NCI-H1436 treated with DMSO at 0.1 percent for 48 hours (cell line): Measurements from ENCODE around the gene RRBP1.

Experiments used
- DNase-seq: peaks from one replicate; lab custom pipeline; 2025; lab: John Stamatoyannopoulos, UW

RRBP1 gene

GRCh38 chr20:17682103-17682888 lies at the start of gene RRBP1:
TSS of gene RRBP1 (minus strand) at chr20:17682242. CDS start at chr20:17660507, 21,735 bp downstream.
- DNase-seq, result peak; percentile 84

GRCh38 chr20:17731233-17731632 lies 49.2 kb upstream of the RRBP1 start:
- no peak for DNase-seq

- DNase-seq, result no peak
These were observed 48.0 kb upstream of the RRBP1 start for GRCh38 chr20:17730071-17730470.

- DNase-seq, result no peak
These were observed 46.0 kb upstream of the RRBP1 start for GRCh38 chr20:17728074-17728473.

- no peak for DNase-seq
These were observed 45.3 kb upstream of the RRBP1 start for GRCh38 chr20:17727351-17727750.

- DNase-seq, result no peak
These were observed 44.9 kb upstream of the RRBP1 start for GRCh38 chr20:17726902-17727301.

GRCh38 chr20:17725094-17725835 lies 43.2 kb upstream of the RRBP1 start:
- no peak for DNase-seq

GRCh38 chr20:17723301-17723691 lies 41.3 kb upstream of the RRBP1 start:
- DNase-seq, result no peak

GRCh38 chr20:17722493-17723300 lies 40.7 kb upstream of the RRBP1 start:
- DNase-seq, result no peak

GRCh38 chr20:17721802-17722486 lies 39.9 kb upstream of the RRBP1 start:
- no peak for DNase-seq

GRCh38 chr20:17720755-17721154 lies 38.7 kb upstream of the RRBP1 start:
- no peak for DNase-seq

- no peak for DNase-seq
These were observed 34.3 kb upstream of the RRBP1 start for GRCh38 chr20:17716331-17716730.

- DNase-seq, result no peak
These were observed 33.0 kb upstream of the RRBP1 start for GRCh38 chr20:17715075-17715474.

- DNase-seq, result no peak
These were observed 32.6 kb upstream of the RRBP1 start for GRCh38 chr20:17714597-17714996.

- DNase-seq, result no peak
These were observed 30.7 kb upstream of the RRBP1 start for GRCh38 chr20:17712708-17713107.

- DNase-seq, result no peak
These were observed 30.2 kb upstream of the RRBP1 start for GRCh38 chr20:17712201-17712600.

- no peak for DNase-seq
These were observed 29.2 kb upstream of the RRBP1 start for GRCh38 chr20:17711267-17711627.

- no peak for DNase-seq
These were observed 28.6 kb upstream of the RRBP1 start for GRCh38 chr20:17710379-17711266.

GRCh38 chr20:17709361-17710293 lies 27.6 kb upstream of the RRBP1 start:
- DNase-seq, result no peak
